Measurements from ENCODE around the gene LRMDA. TPM values are rescaled to one million over a fixed set of nuclear protein-coding genes. Genes with fewer than 3 reads are reported as not detected.

Gene LRMDA
- total RNA-seq, 2 experiments from 2014 or later, result not detected

DNA sequence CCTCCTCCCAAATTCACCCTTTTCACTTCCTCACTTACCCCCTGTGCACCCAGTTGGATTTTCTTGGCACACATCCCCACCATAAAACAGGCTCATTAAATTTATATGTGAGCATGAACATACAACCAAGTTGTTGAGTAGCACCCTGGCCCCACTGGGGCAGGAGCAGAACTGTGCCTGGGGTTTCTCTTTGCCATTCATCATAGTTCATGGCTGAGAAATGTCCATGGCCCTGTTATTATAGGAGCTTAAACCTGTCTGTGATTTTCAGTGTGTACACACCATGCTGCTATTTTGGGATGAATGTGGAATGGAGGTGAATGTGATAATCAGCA is 618.8 kb downstream of the LRMDA start:
- Histone ChIP-seq H3K9me3 (ENCODE audit: low read length) (no peaks in the 10 kb centered on the region), H3K9me2 (ENCODE audit: insufficient read depth, low read length) (no peaks in the 10 kb centered on the region), H3K4me3 (ENCODE audit: low read depth, low read length, poor library complexity, severe bottlenecking) (no peak overlapping the region), H3K4me1 (ENCODE audit: insufficient read depth, low read length, poor library complexity, severe bottlenecking) (no peaks in the 10 kb centered on the region), H3K36me3 (ENCODE audit: insufficient read depth, low read length) (no peaks in the 10 kb centered on the region), H3K79me2 (ENCODE audit: insufficient read depth, low read depth, low read length) (no peaks in the 10 kb centered on the region), H3K4me2 (ENCODE audit: low read length) (no peak overlapping the region), H2AFZ (ENCODE audit: low read length) (no peak overlapping the region), H3K27ac (ENCODE audit: low read depth, low read length, poor library complexity, severe bottlenecking) (no peak overlapping the region), H4K20me1 (ENCODE audit: insufficient read depth, low read length) (no peaks in the 10 kb centered on the region)
- intact Hi-C loops (cut with micrococcal nuclease; ENCODE audit: unreplicated experiment), result no loop called here
- BruUV-seq (replicated peaks), result no TSS peak
- CTCF ChIA-PET (ENCODE audit: unreplicated experiment), result no interaction called here
- DNase-seq (ENCODE audit: low spot score), result no peak
- TF ChIP-seq, protein P1, sequence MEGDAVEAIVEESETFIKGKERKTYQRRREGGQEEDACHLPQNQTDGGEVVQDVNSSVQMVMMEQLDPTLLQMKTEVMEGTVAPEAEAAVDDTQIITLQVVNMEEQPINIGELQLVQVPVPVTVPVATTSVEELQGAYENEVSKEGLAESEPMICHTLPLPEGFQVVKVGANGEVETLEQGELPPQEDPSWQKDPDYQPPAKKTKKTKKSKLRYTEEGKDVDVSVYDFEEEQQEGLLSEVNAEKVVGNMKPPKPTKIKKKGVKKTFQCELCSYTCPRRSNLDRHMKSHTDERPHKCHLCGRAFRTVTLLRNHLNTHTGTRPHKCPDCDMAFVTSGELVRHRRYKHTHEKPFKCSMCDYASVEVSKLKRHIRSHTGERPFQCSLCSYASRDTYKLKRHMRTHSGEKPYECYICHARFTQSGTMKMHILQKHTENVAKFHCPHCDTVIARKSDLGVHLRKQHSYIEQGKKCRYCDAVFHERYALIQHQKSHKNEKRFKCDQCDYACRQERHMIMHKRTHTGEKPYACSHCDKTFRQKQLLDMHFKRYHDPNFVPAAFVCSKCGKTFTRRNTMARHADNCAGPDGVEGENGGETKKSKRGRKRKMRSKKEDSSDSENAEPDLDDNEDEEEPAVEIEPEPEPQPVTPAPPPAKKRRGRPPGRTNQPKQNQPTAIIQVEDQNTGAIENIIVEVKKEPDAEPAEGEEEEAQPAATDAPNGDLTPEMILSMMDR (conservative IDR thresholded peaks at IDR 0.05; ENCODE audit: low read length), result no peak
- TF ChIP-seq EZH2phosphoT487 (IDR thresholded peaks at IDR 0.05; ENCODE audit: borderline replicate concordance, low read depth, low read length), result no peak
- POLR2A ChIA-PET, result no interaction called here

- no peak overlapping the region for H3K4me3 ChIP-seq (ENCODE audit: low read depth, low read length, poor library complexity, severe bottlenecking)
- H3K4me1 ChIP-seq (ENCODE audit: insufficient read depth, low read length, poor library complexity, severe bottlenecking), result no peaks in the 10 kb centered on the region
- ChIA-PET POLR2A (no interaction called here), CTCF (ENCODE audit: unreplicated experiment) (no interaction called here)
- H3K9me3 ChIP-seq (ENCODE audit: low read length), result no peaks in the 10 kb centered on the region
- H3K79me2 ChIP-seq (ENCODE audit: insufficient read depth, low read depth, low read length), result no peaks in the 10 kb centered on the region
- no peak overlapping the region for H3K27ac ChIP-seq (ENCODE audit: low read depth, low read length, poor library complexity, severe bottlenecking)
- H3K36me3 ChIP-seq (ENCODE audit: insufficient read depth, low read length), result no peaks in the 10 kb centered on the region
- intact Hi-C loops (cut with micrococcal nuclease; ENCODE audit: unreplicated experiment), result no loop called here
- no peaks in the 10 kb centered on the region for H4K20me1 ChIP-seq (ENCODE audit: insufficient read depth, low read length)
- H2AFZ ChIP-seq (ENCODE audit: low read length), result no peak overlapping the region
- no TSS peak for BruUV-seq (replicated peaks)
- DNase-seq (ENCODE audit: low spot score), result no peak
- no peaks in the 10 kb centered on the region for H3K9me2 ChIP-seq (ENCODE audit: insufficient read depth, low read length)
- no peak for TF ChIP-seq EZH2phosphoT487 (IDR thresholded peaks at IDR 0.05; ENCODE audit: borderline replicate concordance, low read depth, low read length)
- TF ChIP-seq, protein P1 (conservative IDR thresholded peaks at IDR 0.05; ENCODE audit: low read length), result no peak
- no peak overlapping the region for H3K4me2 ChIP-seq (ENCODE audit: low read length)
Measured at GRCh38 chr10:76051007-76051936, 619.8 kb downstream of the LRMDA start.

Data from OCI-LY7 (cell line).